MM.1S (cell line): ENCODE data around the gene BCL2A1.

Experiments
- EZH2 ChIP-seq: fragments of 300-600 bp; sonication (generic); optimal IDR thresholded peaks from 2 replicates; pipeline ENCODE3; 2017; ENCODE audit warnings: low read depth, mild to moderate bottlenecking, antibody characterized with exemption, low read length, mixed read lengths
- TF ChIP-seq, protein P1 (sequence below): fragments of 300-600 bp; sonication (generic); IDR thresholded peaks from 2 replicates; pipeline ENCODE4 v1.5.1; 2016; ENCODE audit warnings: antibody characterized with exemption, low read length, mixed read lengths

DNA sequence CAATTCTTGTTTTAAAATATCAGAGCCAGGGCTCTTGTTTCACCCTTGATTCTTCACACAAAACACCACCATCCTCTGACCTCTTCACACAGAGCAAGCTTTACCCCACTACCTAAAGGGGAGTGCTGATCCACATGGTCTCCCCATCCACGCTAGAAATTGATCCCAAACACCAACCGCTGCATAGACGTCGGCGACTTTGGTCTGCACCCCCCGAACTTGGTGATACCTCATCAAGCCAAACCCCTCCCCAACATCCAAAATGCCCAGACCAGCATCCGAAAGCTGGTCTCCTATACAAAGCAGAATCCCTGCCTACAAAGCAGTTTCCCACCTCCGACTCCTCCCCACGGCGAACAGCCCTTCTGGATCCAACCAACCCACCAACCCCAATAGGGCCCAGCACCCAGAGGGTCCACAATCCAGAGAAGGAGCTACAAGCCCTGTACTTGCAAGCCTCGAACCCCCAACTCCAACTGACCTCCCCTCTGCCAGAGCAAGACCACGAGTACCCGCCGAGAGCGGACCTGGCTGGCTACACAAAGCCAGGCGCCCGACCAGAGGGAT is 48.4 kb downstream of the BCL2A1 start:
- TF ChIP-seq, protein P1, sequence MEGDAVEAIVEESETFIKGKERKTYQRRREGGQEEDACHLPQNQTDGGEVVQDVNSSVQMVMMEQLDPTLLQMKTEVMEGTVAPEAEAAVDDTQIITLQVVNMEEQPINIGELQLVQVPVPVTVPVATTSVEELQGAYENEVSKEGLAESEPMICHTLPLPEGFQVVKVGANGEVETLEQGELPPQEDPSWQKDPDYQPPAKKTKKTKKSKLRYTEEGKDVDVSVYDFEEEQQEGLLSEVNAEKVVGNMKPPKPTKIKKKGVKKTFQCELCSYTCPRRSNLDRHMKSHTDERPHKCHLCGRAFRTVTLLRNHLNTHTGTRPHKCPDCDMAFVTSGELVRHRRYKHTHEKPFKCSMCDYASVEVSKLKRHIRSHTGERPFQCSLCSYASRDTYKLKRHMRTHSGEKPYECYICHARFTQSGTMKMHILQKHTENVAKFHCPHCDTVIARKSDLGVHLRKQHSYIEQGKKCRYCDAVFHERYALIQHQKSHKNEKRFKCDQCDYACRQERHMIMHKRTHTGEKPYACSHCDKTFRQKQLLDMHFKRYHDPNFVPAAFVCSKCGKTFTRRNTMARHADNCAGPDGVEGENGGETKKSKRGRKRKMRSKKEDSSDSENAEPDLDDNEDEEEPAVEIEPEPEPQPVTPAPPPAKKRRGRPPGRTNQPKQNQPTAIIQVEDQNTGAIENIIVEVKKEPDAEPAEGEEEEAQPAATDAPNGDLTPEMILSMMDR, result no peak
- no peak for TF ChIP-seq EZH2
